ENCODE measurements around the gene ARMC5.

DNA sequence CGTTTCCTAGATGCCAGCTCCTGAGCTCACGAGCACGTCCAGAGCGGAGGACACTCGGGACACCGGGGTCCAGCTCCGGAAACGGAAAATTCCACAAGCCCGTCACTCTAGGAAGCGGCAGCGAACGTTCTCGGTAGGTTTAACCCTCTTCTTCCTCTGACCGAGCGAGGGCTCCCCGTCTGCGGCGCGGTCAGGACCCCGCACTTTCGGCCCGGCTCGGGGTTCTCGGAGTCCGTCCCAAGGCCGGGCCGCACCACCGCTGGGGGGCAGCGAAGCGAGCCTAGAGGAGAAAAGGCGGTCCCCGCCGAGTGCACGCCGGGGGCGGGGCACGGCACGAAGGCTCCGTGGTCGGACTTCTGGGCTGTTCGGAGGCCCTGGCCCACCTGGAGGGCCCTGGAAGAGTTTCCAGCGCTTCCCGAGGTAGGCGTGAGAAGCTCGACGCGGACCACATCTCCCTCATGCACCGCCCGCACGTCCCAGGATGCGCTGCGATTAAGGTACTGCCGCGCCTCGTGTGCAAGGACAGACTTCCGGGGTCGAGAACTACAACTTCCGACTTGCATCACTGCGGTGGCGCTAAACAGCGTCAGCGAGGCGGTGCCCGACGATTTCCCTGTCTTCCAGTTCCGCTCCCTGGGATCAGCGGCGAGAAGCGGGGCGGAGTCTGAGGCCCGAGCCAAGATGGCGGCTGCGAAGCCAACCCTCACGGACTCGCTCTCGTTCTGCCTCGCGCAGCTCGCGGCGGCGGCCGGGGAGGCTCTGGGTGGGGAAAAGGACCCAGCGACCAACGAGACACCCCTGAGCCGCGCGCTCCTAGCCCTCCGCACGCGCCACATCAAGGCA is at the start of gene ARMC5:
- TF ChIP-seq ZNF70 (CRISPR knock-in tag; IDR thresholded peaks at IDR 0.05) = no peak
- TF ChIP-seq BACH2 (CRISPR knock-in tag; IDR thresholded peaks at IDR 0.05; ENCODE audit: borderline replicate concordance) = no peak
- TF ChIP-seq RARB (CRISPR knock-in tag; IDR thresholded peaks at IDR 0.05) = no peak
- no peak for TF ChIP-seq TOX (CRISPR knock-in tag; IDR thresholded peaks at IDR 0.05; ENCODE audit: borderline replicate concordance)
- TF ChIP-seq, protein P1, sequence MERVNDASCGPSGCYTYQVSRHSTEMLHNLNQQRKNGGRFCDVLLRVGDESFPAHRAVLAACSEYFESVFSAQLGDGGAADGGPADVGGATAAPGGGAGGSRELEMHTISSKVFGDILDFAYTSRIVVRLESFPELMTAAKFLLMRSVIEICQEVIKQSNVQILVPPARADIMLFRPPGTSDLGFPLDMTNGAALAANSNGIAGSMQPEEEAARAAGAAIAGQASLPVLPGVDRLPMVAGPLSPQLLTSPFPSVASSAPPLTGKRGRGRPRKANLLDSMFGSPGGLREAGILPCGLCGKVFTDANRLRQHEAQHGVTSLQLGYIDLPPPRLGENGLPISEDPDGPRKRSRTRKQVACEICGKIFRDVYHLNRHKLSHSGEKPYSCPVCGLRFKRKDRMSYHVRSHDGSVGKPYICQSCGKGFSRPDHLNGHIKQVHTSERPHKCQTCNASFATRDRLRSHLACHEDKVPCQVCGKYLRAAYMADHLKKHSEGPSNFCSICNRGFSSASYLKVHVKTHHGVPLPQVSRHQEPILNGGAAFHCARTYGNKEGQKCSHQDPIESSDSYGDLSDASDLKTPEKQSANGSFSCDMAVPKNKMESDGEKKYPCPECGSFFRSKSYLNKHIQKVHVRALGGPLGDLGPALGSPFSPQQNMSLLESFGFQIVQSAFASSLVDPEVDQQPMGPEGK (CRISPR knock-in tag; IDR thresholded peaks at IDR 0.05; ENCODE audit: borderline replicate concordance) = no peak
- TF ChIP-seq, protein P2, sequence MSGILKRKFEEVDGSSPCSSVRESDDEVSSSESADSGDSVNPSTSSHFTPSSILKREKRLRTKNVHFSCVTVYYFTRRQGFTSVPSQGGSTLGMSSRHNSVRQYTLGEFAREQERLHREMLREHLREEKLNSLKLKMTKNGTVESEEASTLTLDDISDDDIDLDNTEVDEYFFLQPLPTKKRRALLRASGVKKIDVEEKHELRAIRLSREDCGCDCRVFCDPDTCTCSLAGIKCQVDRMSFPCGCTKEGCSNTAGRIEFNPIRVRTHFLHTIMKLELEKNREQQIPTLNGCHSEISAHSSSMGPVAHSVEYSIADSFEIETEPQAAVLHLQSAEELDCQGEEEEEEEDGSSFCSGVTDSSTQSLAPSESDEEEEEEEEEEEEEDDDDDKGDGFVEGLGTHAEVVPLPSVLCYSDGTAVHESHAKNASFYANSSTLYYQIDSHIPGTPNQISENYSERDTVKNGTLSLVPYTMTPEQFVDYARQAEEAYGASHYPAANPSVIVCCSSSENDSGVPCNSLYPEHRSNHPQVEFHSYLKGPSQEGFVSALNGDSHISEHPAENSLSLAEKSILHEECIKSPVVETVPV (CRISPR knock-in tag; IDR thresholded peaks at IDR 0.05) = no peak
